ENCODE measurements around the gene AP2M1.

AP2M1 gene

GRCh38 chr3:184183679-184184078 is 9.0 kb downstream of the AP2M1 start:
- DNase-seq = no peak

- no peak for DNase-seq
Measured at GRCh38 chr3:184184546-184185230, 10.0 kb downstream of the AP2M1 start.

- peak; percentile 99 for DNase-seq
Measured at GRCh38 chr3:184185461-184186183, 11.0 kb downstream of the AP2M1 start.

DNA sequence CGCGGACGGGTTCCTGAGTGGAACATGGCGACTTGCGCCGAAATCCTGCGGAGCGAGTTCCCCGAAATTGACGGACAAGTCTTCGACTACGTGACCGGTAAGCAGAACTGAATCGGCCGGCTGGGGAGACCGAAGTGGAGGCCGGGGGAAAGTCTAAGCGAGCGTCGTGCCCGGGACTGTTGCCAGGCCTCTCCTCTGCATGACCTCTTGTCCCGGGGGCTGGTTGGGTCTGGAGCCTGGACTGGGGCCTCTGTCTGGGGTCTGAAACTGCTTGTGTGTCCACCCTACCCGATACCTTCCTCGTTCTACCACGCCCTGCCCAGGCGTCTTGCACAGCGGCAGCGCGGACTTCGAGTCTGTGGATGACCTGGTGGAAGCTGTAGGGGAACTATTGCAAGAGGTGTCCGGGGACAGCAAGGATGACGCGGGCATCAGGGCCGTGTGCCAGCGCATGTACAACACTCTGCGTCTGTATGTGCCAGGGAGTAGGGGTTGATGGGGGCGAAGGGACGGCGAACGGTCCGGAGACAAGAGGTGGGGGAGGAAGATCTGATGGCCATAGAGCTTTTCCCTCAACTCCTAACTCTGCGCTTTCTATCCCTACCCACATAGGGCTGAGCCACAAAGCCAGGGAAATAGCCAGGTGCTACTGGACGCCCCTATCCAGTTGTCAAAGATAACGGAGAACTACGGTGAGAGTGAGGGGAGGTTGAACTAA is 11.7 kb downstream of the AP2M1 start, which contains the start of gene ABCF3:
Gene ABCF3 (plus strand): TSS at position 16 of the 718 bp plus-strand sequence. CDS start 9 bp downstream, at position 25.
- no peak for DNase-seq

DNA sequence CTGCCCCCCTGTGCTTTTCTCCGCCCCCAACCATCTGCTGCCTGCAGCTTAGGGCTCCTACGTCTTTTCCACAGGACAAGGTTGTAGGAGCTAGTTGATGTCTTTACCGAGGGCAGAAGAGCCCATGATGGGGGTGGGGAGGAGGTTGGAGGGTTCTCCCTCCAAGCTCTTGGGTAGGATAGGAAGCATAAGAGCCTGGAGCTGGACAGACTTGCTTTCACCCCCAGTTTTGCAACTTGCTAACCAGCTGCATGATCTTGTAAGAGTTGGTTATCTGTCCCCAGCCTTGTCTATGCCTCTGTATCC is 12.2 kb downstream of the AP2M1 start:
- DNase-seq = no peak

- DNase-seq = no peak
Measured at GRCh38 chr3:184188080-184188479, 13.4 kb downstream of the AP2M1 start.

GRCh38 chr3:184189421-184189820 is 14.8 kb downstream of the AP2M1 start:
- no peak for DNase-seq

- DNase-seq = no peak
Measured at GRCh38 chr3:184192889-184193288, 18.2 kb downstream of the AP2M1 start.

DNA sequence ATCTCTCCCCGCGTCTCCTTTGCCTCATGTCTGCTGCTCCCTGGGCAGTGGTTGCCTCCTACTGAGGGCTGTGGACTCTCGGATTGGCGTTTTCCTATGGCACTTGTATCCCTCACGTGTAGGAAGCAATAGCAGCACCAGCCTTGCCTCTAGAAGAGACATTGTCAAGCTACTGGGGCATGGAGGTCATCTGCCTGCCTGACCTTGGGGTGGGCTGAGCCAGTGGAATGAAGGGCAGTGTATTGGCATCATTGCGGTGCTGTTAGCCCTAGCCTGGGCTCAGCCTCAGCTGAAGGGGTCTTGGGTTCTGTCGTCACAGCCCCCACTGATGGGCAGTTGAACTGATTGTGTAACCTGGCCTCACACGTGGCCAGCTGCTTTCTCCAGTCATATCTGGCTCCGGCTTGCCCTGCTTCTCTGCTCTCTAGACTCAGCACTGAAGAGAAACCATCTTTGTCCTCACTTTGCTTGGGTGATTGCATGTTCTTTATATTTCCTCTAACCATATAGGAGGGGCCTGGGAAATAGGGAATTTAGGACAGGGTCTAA is 19.4 kb downstream of the AP2M1 start:
- no peak for DNase-seq

DNA sequence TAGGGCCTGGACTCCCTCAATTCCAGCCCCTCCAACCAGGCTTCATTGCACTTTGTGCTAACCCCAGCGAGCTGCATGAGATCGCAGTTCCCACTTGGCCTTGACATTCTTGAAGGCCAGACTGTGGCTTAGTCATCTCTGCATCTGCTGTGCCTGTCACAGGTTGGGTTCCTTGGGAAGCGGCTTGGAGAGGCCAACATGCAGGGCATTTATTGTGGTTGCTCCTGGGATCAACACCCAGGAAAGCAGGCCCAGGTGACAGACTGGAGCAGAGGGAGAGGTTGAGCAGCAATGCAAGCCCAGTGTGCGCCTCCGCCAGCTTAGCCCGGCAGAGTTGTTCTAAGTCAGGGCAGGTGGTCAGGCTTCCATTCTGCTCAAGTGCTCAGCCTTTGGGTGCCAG is 21.9 kb downstream of the AP2M1 start:
- DNase-seq = no peak

- DNase-seq = no peak
Measured at GRCh38 chr3:184198509-184198908, 23.9 kb downstream of the AP2M1 start.

GRCh38 chr3:184200825-184201224 is 26.2 kb downstream of the AP2M1 start:
- no peak for DNase-seq

DNA sequence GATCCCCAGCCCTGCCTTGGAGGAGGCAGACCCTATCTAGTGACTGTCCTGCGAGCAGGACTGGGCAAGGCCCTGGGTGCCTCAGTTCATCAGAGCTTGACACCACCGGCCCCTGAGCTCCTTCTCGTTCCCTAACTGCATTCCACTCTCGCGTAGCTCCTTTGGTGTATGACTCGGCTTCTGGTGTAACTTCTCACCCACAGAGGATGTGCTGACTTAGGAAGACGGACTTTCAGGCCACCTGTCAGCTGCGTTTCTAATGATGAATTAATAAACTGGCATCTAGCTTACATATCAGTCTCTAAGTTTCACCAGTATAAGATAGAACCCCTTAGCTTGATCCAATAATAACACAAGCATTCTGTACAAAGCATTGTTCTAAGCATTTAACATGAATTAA is 28.9 kb downstream of the AP2M1 start:
- DNase-seq = no peak

- DNase-seq = no peak
Measured at GRCh38 chr3:184209146-184209923, 34.7 kb downstream of the AP2M1 start.

- no peak for DNase-seq
Measured at GRCh38 chr3:184211297-184211696, 36.6 kb downstream of the AP2M1 start.

DNA sequence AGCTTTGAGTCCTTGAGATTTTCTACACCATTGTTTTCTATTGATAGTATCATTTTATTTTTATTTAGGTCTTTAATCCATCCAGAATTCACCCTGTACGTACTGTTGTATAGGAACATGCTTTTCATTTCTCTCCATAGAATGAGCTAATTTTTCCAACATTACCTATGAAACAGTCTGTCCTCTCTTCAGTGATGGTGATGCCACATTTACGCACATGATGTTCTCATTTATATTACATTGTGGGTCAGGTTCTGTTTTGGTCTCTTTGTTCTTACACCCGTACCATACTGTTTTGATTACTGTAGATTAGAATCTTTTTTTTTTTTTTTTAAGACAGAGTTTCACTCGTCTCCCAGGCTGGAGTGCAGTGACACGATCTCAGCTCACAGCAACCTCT is 37.1 kb downstream of the AP2M1 start:
- no peak for DNase-seq

GRCh38 chr3:184218814-184219213 is 44.2 kb downstream of the AP2M1 start:
- no peak for DNase-seq

- no peak for DNase-seq
Measured at GRCh38 chr3:184222521-184222920, 47.9 kb downstream of the AP2M1 start.

- no peak for DNase-seq
Measured at GRCh38 chr3:184223946-184224345, 49.3 kb downstream of the AP2M1 start.

DNA sequence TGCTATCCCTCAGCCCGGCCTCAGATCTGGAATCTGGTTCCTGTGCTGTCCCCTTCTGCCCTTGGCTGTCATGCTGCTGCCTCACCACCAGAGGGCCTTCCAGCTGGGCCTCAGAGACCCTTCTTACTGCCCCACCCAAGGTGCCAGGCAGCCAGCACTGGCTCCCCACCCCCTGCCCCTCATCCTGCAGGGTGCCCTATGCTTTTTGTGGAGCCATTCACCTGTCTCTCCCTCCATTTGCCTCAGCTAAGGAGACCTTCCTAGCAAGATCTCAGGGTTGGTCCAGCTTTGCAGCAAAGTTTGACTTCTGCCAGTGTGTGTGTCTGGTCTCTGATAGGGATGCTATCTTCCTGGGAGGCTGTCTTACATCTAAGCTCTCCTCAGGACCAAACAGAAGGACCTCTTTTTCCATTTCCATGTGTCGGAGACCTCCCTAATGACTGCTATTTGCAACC is 52.9 kb downstream of the AP2M1 start:
- DNase-seq = peak; percentile 51

GRCh38 chr3:184228376-184229137 is 53.9 kb downstream of the AP2M1 start:
- no peak for DNase-seq

Data from central memory CD4-positive, alpha-beta T cell (primary cell).